HEK293 (cell line): Measurements from ENCODE around the gene FAM168A.
A peak's percentile ranks its signal among the peaks of the same experiment; 100 is the strongest.

Source experiments
- CTCF ChIA-PET: fragments of 350-600 bp; formaldehyde crosslinking; extraction: SDS; loops from one replicate; lab custom pipeline; 2021; ENCODE audit warnings: antibody characterized with exemption; lab: Yijun Ruan, JAX
- POLR2A ChIA-PET: fragments of 300-600 bp; formaldehyde crosslinking; extraction: SDS; loops from one replicate; lab custom pipeline; 2020; ENCODE audit warnings: antibody characterized with exemption, inconsistent platforms; lab: Yijun Ruan, JAX
- H3K27ac ChIP-seq: fragments of 200-500 bp; sonication (Bioruptor generic); 2 replicates; pipeline ENCODE4 v1.5.1; 2014; ENCODE audit warnings: low read depth, low read length, control low read depth, inconsistent platforms; ENCODE audit errors: extremely low read depth
- H3K36me3 ChIP-seq, 2 experiments: fragments of 200-500 bp in 1 of 2; sonication (Bioruptor generic) in 1 of 2; 1 replicate in 1 of 2; 2 replicates in 1 of 2; pipeline ENCODE4 v1.5.1; 2014 to 2017; ENCODE audit warnings: inconsistent platforms in 2 of 2, low read length in 2 of 2; ENCODE audit not compliant: control insufficient read depth in 2 of 2, insufficient read depth in 1 of 2
- H3K4me1 ChIP-seq: fragments of 200-500 bp; sonication (Bioruptor generic); 2 replicates; pipeline ENCODE4 v1.5.1; 2014; ENCODE audit warnings: mild to moderate bottlenecking, low read length, inconsistent platforms; ENCODE audit not compliant: control insufficient read depth, insufficient read depth
- H3K4me3 ChIP-seq: 2 replicates; pipeline ENCODE4 v1.5.1; 2011; ENCODE audit warnings: low read depth, mild to moderate bottlenecking, control low read depth, low read length, moderate library complexity
- H3K9me3 ChIP-seq: fragments of 200-500 bp; sonication (Bioruptor generic); 2 replicates; pipeline ENCODE4 v1.5.1; 2014; ENCODE audit warnings: low read depth, low read length, inconsistent platforms; ENCODE audit not compliant: control insufficient read depth, insufficient read depth
- GLIS1 ChIP-seq: fragments of 450-650 bp; formaldehyde crosslinking; IDR thresholded peaks from 2 replicates; pipeline ENCODE4 v1.5.1; 2016; ENCODE audit warnings: missing biosample characterization, missing genetic modification characterization
- KLF16 ChIP-seq: fragments of 450-650 bp; formaldehyde crosslinking; IDR thresholded peaks from 2 replicates; pipeline ENCODE4 v1.5.1; 2017; ENCODE audit warnings: missing biosample characterization, missing genetic modification characterization
- PRDM1 ChIP-seq: fragments of 450-650 bp; formaldehyde crosslinking; IDR thresholded peaks from 2 replicates; pipeline ENCODE4; 2016; ENCODE audit warnings: missing biosample characterization, missing genetic modification characterization
- SCRT2 ChIP-seq: fragments of 450-650 bp; formaldehyde crosslinking; IDR thresholded peaks from 2 replicates; pipeline ENCODE4 v1.5.1; 2016; ENCODE audit warnings: missing biosample characterization, missing genetic modification characterization
- SP7 ChIP-seq: fragments of 450-650 bp; formaldehyde crosslinking; IDR thresholded peaks from 2 replicates; pipeline ENCODE4 v1.5.1; 2016; ENCODE audit warnings: missing biosample characterization, missing genetic modification characterization
- ZNF2 ChIP-seq: fragments of 450-650 bp; formaldehyde crosslinking; IDR thresholded peaks from 2 replicates; pipeline ENCODE4 v1.5.1; 2016; ENCODE audit warnings: missing biosample characterization, missing genetic modification characterization
- ZNF302 ChIP-seq: fragments of 450-650 bp; formaldehyde crosslinking; IDR thresholded peaks from 2 replicates; pipeline ENCODE4 v1.5.1; 2016; ENCODE audit warnings: missing biosample characterization, missing genetic modification characterization, low read depth
- ZNF600 ChIP-seq: fragments of 450-650 bp; formaldehyde crosslinking; IDR thresholded peaks from 2 replicates; pipeline ENCODE4 v1.5.1; 2016; ENCODE audit warnings: missing biosample characterization, missing genetic modification characterization
- ZNF654 ChIP-seq: fragments of 450-650 bp; formaldehyde crosslinking; IDR thresholded peaks from 2 replicates; pipeline ENCODE4 v1.5.1; 2016; ENCODE audit warnings: low read depth, missing biosample characterization, missing genetic modification characterization
- ZNF664 ChIP-seq: fragments of 450-650 bp; formaldehyde crosslinking; IDR thresholded peaks from 2 replicates; pipeline ENCODE4 v1.5.1; 2016; ENCODE audit warnings: missing biosample characterization, missing genetic modification characterization
- TF ChIP-seq, protein P1 (sequence below): fragments of 450-650 bp; formaldehyde crosslinking; IDR thresholded peaks from 2 replicates; pipeline ENCODE4 v1.5.1; 2016; ENCODE audit warnings: missing biosample characterization, missing genetic modification characterization
- TF ChIP-seq, protein P2 (sequence below): fragments of 450-650 bp; formaldehyde crosslinking; IDR thresholded peaks from 2 replicates; pipeline ENCODE4 v1.5.1; 2016; ENCODE audit warnings: missing biosample characterization, missing genetic modification characterization

Gene FAM168A

DNA sequence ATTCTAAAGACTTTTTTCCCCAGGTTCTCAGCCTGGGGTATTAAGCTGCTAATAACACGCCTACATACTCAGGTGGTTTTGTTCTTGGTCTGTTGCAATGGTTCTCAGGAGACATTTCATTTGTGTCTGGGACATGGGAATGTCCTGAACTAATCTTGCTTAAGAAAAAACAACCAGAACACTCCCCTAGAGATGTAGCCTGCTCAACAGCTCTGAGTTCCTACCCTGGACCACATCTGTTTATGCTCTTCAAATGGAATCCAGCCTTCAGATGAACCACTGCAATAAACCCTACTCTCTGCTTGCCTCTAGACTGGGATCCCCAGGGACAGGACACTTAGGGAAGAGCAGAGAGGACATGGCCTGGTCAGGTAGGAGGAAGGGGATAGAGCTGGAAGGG, 191.8 kb downstream of the FAM168A start (continued):
- TF ChIP-seq, protein P1, sequence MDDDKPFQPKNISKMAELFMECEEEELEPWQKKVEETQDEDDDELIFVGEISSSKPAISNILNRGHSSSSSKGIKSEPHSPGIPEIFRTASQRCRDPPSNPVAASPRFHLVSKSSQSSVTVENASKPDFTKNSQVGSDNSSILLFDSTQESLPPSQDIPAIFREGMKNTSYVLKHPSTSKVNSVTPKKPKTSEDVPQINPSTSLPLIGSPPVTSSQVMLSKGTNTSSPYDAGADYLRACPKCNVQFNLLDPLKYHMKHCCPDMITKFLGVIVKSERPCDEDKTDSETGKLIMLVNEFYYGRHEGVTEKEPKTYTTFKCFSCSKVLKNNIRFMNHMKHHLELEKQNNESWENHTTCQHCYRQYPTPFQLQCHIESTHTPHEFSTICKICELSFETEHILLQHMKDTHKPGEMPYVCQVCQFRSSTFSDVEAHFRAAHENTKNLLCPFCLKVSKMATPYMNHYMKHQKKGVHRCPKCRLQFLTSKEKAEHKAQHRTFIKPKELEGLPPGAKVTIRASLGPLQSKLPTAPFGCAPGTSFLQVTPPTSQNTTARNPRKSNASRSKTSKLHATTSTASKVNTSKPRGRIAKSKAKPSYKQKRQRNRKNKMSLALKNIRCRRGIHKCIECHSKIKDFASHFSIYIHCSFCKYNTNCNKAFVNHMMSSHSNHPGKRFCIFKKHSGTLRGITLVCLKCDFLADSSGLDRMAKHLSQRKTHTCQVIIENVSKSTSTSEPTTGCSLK: no peak
- no peak for TF ChIP-seq ZNF2

DNA sequence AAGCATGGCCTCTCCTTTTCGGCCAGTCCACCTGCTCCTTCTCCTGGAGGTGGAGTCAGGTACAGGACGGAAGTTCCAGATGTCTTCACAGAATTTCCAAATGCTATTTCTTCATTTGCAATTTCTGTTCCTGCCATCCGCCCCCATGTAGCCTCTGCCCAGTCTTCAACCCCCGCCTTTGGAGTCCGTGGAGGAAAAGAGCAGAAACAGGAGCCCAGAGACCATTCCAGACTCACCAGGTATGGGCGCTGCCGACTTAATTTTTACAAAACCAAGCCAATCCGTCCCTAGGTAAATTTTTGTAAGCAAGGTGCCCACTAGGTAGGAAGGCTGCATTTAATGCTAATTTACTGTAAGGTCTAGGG, 192.8 kb downstream of the FAM168A start:
- POLR2A ChIA-PET: interaction anchor here (0.9 kb wide), 1 partner anchor 214 kb away, joined by 7 read pairs; no protein-coding TSS in a partner anchor
- TF ChIP-seq ZNF664 (tag by site-specific recombination): no peak
- TF ChIP-seq, all 188 proteins: peak for 0
- Histone ChIP-seq H3K9me3 (no peaks in the 10 kb centered on the region), H3K4me1 (no peaks in the 10 kb centered on the region), H3K36me3 (peaks cover 0 to 44% of the 10 kb centered on the region in 2 experiments; a peak in 2 of 3 replicates), H3K4me3 (no peak overlapping the region), H3K27ac (no peak overlapping the region)
- CTCF ChIA-PET: interaction anchor here (0.6 to 10.1 kb wide), 2 partner anchors 17 to 256 kb away, joined by 3 to 122 read pairs; no protein-coding TSS in a partner anchor

DNA sequence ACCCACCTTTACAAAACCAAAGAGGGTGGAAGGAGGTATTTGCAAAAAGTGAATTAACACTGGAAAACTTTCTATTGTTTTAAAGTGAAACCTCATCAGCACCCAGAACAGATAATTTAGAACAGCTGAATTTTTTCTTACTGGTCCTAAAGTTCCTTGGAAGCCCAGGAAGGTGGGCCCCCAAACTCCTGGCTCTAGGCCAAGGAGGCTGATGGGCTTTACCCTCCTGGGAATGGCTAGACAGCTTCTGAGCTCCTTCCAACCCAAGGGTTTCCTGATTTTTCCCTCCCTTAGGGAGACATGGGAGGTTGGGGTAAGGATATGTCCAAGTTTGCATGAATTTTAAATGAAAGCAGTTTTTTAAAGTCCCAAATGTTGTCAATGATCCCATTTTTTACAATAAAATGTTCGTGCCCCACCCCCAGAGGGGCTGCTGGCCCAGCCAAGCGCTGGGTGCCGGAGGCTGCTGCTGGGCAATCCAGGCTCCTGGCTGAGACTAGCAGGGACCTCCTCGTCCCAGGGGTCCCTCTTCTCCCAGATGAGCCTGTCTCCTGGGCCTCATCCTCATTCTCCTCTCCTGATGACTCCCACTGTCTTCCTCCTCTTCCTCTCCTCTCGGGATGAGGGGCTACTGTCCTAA, 193.3 kb downstream of the FAM168A start:
- H3K9me3 ChIP-seq: no peaks in the 10 kb centered on the region
- CTCF ChIA-PET: interaction anchor here (0.7 to 10.1 kb wide), 10 partner anchors 11 to 314 kb away, joined by 3 to 122 read pairs (median 5); no protein-coding TSS in a partner anchor
- H3K4me1 ChIP-seq: no peaks in the 10 kb centered on the region
- TF ChIP-seq SCRT2 (tag by site-specific recombination): no peak
- TF ChIP-seq PRDM1: 0 out of 2 replicates have a peak, but pooled peaks have one; percentile 16
- peaks cover 0 to 42% of the 10 kb centered on the region in 2 experiments; a peak in 2 of 3 replicates for H3K36me3 ChIP-seq
- no peak overlapping the region for H3K27ac ChIP-seq
- POLR2A ChIA-PET: no interaction called here
- H3K4me3 ChIP-seq: no peak overlapping the region

DNA sequence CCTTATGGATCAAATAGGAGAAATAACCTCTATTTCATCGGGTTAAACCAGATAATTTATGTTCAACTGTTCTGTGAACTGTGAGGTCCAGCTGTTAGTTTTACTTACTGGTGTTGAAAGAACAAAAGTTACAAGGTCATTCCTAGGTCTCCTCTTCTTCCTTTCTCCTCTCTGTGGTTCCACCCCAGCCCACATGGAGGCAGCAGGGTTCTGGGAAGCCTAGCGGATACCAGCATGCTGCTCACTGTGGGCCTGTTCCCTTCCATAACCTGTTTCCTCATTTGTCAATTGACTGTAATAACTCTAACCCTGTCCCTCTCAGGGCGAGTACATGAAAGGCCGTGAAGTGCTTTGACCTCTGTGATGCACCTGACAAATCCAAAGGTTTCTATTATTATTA, 193.9 kb downstream of the FAM168A start:
- Histone ChIP-seq H3K4me1 (no peaks in the 10 kb centered on the region), H3K27ac (no peak overlapping the region), H3K9me3 (no peaks in the 10 kb centered on the region), H3K36me3 (peaks cover 0 to 36% of the 10 kb centered on the region in 2 experiments; a peak in 2 of 3 replicates), H3K4me3 (no peak overlapping the region)
- CTCF ChIA-PET: interaction anchor here (0.7 to 10.1 kb wide), 13 partner anchors 10 to 315 kb away, joined by 3 to 122 read pairs (median 5); no protein-coding TSS in a partner anchor
- TF ChIP-seq ZNF600 (tag by site-specific recombination) (peak; percentile 75), ZNF302 (tag by site-specific recombination) (no peak), GLIS1 (tag by site-specific recombination) (no peak), ZNF654 (tag by site-specific recombination) (peak; percentile 68), SP7 (tag by site-specific recombination) (no peak), KLF16 (tag by site-specific recombination) (no peak)
- TF ChIP-seq, protein P2, sequence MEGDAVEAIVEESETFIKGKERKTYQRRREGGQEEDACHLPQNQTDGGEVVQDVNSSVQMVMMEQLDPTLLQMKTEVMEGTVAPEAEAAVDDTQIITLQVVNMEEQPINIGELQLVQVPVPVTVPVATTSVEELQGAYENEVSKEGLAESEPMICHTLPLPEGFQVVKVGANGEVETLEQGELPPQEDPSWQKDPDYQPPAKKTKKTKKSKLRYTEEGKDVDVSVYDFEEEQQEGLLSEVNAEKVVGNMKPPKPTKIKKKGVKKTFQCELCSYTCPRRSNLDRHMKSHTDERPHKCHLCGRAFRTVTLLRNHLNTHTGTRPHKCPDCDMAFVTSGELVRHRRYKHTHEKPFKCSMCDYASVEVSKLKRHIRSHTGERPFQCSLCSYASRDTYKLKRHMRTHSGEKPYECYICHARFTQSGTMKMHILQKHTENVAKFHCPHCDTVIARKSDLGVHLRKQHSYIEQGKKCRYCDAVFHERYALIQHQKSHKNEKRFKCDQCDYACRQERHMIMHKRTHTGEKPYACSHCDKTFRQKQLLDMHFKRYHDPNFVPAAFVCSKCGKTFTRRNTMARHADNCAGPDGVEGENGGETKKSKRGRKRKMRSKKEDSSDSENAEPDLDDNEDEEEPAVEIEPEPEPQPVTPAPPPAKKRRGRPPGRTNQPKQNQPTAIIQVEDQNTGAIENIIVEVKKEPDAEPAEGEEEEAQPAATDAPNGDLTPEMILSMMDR (tag by site-specific recombination): peak; percentile 49; the same call in 1 of the 2 replicates
- POLR2A ChIA-PET: interaction anchor here (1.4 kb wide), 1 partner anchor 257 kb away, joined by 4 read pairs; no protein-coding TSS in a partner anchor
